ENCODE measurements around the gene ATAD3B.

ATAD3B gene

DNA sequence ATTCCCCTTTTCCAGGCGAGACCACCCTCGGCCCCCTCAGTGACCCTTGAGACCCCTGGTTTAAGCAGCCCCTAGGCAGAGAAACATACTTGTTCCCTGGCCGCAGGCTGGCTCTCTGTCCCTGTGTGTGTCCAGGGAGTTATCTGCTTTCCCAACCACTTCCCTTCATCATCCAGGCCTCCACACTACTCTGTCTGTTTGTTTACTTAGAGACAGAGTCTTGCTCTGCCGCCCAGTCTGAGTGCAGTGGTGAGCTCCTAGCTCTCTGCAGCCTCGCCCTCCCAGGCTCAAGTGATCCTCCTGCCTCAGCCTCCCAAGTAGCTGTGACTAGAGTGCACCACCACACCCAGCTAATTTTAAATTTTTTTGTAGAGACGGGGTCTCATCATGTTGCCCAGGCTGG is 41.9 kb upstream of the ATAD3B start:
- DNase-seq (ENCODE audit: low read depth): no peak
- TF ChIP-seq MYC (IDR thresholded peaks at IDR 0.05; ENCODE audit: low read depth, low read length) (no peak), POLR2A (IDR thresholded peaks at IDR 0.05; ENCODE audit: extremely low read depth, insufficient read length) (no peak), CTCF (IDR thresholded peaks at IDR 0.05; ENCODE audit: low read depth, low read length) (no peak)
- TF ChIP-seq, protein P1, sequence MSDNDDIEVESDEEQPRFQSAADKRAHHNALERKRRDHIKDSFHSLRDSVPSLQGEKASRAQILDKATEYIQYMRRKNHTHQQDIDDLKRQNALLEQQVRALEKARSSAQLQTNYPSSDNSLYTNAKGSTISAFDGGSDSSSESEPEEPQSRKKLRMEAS (IDR thresholded peaks at IDR 0.05; ENCODE audit: low read depth, low read length): no peak

DNA sequence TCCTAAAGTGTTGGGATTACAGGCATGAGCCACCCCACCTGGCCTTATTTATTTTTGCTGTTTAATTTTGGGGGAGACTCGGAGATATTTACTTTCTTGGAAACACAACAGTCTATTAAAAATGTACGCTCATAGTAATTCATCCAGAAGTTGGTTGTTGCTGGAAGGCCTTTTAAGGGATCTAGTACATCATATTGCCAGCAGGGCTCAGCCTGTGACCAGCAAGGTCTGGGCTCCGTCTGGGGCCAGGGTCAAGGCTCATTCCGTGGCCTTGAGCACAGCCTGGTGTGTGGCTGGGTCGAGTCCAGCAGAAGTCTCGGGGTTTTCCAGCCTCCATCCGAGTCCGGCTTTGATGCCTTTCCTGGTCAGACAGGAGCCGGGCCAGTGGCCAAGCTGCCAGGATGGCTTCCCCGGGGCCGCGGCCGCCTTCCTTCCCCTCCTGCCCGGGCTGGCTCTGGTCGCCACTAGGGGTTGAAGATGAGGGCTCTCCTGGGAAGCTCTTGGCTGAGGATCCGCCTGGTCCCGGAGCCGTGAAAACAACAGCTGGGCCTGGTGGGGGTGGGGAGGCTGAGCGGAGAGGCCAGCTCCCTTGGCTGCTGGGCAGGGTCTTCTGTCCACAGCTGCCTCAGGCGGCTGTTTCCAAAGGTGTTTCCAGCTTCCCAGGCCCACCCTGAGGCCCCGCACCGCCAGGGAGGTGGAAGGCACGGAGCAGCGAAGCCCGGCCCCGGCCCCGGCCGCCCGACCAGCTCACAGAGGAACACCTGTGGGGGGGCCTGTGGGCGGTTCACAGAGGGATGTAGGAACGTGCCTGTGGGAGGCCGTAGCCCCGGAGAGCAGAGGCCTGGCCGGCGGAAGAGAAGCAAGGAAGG is 41.2 kb upstream of the ATAD3B start:
- TF ChIP-seq CTCF (IDR thresholded peaks at IDR 0.05; ENCODE audit: low read depth, low read length): no peak
- no peak for TF ChIP-seq POLR2A (IDR thresholded peaks at IDR 0.05; ENCODE audit: extremely low read depth, insufficient read length)
- TF ChIP-seq, protein P1 (IDR thresholded peaks at IDR 0.05; ENCODE audit: low read depth, low read length): no peak
- no peak for TF ChIP-seq MYC (IDR thresholded peaks at IDR 0.05; ENCODE audit: low read depth, low read length)
- no peak overlapping the region for H3K4me3 ChIP-seq (ENCODE audit: low read depth, low read length)
- DNase-seq (ENCODE audit: low read depth): no peak

More for the DNA sequence above, 41.9 kb upstream of the ATAD3B start:
- H3K4me3 ChIP-seq (ENCODE audit: low read depth, low read length): no peak overlapping the region

GRCh38 chr1:1430992-1431844 is 40.3 kb upstream of the ATAD3B start:
- DNase-seq (ENCODE audit: low read depth): no peak
- TF ChIP-seq, protein P1 (IDR thresholded peaks at IDR 0.05; ENCODE audit: low read depth, low read length): no peak
- TF ChIP-seq MYC (IDR thresholded peaks at IDR 0.05; ENCODE audit: low read depth, low read length) (no peak), POLR2A (IDR thresholded peaks at IDR 0.05; ENCODE audit: extremely low read depth, insufficient read length) (no peak)
- no peak overlapping the region for H3K4me3 ChIP-seq (ENCODE audit: low read depth, low read length)

- TF ChIP-seq, protein P1 (IDR thresholded peaks at IDR 0.05; ENCODE audit: low read depth, low read length): no peak
- TF ChIP-seq POLR2A (IDR thresholded peaks at IDR 0.05; ENCODE audit: extremely low read depth, insufficient read length) (no peak), CTCF (IDR thresholded peaks at IDR 0.05; ENCODE audit: low read depth, low read length) (no peak), MYC (IDR thresholded peaks at IDR 0.05; ENCODE audit: low read depth, low read length) (no peak)
- no peak overlapping the region for H3K4me3 ChIP-seq (ENCODE audit: low read depth, low read length)
- peak; percentile 43 for DNase-seq (ENCODE audit: low read depth)
These were observed 39.7 kb upstream of the ATAD3B start for GRCh38 chr1:1431845-1432273.

- H3K4me3 ChIP-seq (ENCODE audit: low read depth, low read length): no peak overlapping the region
- no peak for TF ChIP-seq CTCF (IDR thresholded peaks at IDR 0.05; ENCODE audit: low read depth, low read length)
- TF ChIP-seq MYC (IDR thresholded peaks at IDR 0.05; ENCODE audit: low read depth, low read length): no peak
- TF ChIP-seq, protein P1 (IDR thresholded peaks at IDR 0.05; ENCODE audit: low read depth, low read length): no peak
- TF ChIP-seq POLR2A (IDR thresholded peaks at IDR 0.05; ENCODE audit: extremely low read depth, insufficient read length): no peak
- no peak for DNase-seq (ENCODE audit: low read depth)
These were observed 39.2 kb upstream of the ATAD3B start for GRCh38 chr1:1432274-1432950.

All from NB4 (cell line).